Coronary artery (tissue), 2 donors: Measurements from ENCODE around the gene CLTCL1.

Experiments used
- DNase-seq: peaks from one replicate; pipeline ENCODE4 v3.0.0-alpha.2; 2017; ENCODE audit warnings: low spot score
- H3K27ac ChIP-seq, 2 donors: fragments of 200-600 bp; sonication (generic); one replicate each; pipeline ENCODE4 v1.5.1; 2016 to 2019
- H3K4me3 ChIP-seq: fragments of 200-600 bp; sonication (generic); 2 replicates; pipeline ENCODE4 v1.5.1; 2016; ENCODE audit warnings: mild to moderate bottlenecking, moderate library complexity
- TF ChIP-seq, protein P1 (sequence below): fragments of 200-600 bp; sonication (generic); IDR thresholded peaks from one replicate; pipeline ENCODE4 v1.5.1; 2019; ENCODE audit warnings: antibody characterized with exemption

Gene CLTCL1

DNA sequence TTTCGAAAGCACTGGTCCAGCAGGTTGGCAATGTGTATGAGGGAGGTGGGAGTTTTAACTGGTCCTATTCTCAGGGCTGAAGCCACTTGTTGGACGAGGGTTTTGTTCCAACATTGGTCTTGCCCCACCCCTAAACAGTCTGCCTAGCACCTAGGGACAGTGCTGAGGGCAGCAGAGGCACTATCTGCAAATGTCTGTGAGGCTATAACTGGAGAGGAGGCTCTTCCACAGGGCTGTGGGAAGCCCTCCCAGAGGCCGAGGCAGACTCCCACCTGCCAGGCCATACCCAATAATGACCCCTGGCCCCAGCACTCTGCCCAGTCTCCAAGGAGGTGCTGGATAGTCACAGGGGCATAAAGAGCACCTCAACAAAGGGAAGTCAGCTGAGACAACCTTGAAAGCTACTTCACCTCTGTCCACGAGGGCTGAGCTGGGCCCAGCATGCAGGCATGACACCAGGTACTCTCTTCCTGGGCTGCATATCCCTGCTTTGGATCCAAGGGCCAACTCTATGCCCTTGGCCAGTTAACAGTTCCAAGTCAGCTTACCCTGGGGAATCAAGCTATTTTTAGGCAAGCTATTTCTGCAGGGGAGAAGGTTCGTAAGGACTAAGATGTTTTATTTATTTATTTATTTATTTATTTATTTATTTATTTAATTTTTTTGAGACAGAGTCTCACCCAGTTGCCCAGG, 72.8 kb downstream of the CLTCL1 start:
- Histone ChIP-seq H3K4me3 (no peak overlapping the region), H3K27ac (no peak overlapping the region)
- DNase-seq = no peak
- TF ChIP-seq, protein P1, sequence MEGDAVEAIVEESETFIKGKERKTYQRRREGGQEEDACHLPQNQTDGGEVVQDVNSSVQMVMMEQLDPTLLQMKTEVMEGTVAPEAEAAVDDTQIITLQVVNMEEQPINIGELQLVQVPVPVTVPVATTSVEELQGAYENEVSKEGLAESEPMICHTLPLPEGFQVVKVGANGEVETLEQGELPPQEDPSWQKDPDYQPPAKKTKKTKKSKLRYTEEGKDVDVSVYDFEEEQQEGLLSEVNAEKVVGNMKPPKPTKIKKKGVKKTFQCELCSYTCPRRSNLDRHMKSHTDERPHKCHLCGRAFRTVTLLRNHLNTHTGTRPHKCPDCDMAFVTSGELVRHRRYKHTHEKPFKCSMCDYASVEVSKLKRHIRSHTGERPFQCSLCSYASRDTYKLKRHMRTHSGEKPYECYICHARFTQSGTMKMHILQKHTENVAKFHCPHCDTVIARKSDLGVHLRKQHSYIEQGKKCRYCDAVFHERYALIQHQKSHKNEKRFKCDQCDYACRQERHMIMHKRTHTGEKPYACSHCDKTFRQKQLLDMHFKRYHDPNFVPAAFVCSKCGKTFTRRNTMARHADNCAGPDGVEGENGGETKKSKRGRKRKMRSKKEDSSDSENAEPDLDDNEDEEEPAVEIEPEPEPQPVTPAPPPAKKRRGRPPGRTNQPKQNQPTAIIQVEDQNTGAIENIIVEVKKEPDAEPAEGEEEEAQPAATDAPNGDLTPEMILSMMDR = no peak

DNA sequence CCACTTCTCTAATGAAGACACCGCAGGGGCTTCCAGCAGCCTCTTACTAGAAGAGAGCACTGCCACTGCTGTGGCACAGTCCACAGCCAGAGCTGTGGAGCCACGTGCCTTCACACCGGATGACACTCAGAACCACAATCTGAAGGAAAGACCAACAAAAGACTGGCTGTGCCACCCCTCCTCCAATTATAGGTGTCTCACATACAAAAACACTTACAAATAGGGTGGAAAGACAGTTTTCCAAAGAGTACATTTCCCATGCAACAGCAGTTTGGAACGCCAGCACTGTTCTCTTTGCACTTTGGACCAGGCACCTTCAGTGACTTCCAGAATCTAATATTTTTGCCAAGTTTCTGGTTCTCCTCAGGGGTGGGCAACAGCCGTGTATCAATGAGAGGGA, 74.9 kb downstream of the CLTCL1 start:
- DNase-seq = no peak
- TF ChIP-seq, protein P1 = no peak
- Histone ChIP-seq H3K27ac (no peak overlapping the region), H3K4me3 (no peak overlapping the region)

DNA sequence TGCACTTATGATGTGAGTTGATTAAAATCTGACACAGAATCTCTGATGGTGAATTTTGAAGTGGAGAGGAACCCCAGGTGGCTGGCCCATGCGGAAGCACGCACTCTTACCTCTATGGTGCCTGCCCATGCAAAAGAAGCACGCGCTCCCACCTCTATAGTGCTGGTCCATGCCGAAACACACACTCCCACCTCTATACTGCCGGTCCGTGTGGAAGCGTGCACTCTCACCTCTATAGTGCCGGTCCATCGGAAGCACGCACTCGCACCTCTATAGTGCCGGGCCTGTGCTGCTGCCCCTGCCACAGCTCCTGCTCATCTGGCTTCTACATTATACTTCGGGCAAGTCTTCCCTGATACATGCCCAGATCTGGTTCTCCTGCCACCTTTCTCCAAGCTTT, 76.2 kb downstream of the CLTCL1 start:
- H3K4me3 ChIP-seq = no peak overlapping the region
- DNase-seq = no peak
- no peak overlapping the region for H3K27ac ChIP-seq
- TF ChIP-seq, protein P1 = no peak

DNA sequence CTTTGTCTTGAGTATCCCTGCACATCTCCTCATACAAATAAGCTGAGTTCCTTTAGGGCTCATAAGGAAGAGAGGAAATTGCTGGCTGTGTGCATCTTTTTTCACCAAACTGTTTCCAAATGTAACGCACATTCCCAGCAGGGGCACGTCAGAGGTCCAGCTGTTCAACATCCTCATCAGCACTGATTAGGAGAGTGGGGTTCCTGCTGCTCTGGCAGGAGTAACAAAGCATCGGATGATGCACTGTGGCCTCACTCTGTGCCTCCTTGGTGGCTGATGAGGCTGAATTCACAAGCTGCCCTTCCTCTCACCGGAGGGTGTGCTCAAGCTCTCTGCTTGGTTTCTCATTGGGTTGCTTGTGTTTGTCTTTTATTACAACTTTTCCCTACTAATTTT, 77.4 kb downstream of the CLTCL1 start:
- no peak for DNase-seq
- TF ChIP-seq, protein P1 = no peak
- H3K27ac ChIP-seq = no peak overlapping the region
- H3K4me3 ChIP-seq = no peak overlapping the region

DNA sequence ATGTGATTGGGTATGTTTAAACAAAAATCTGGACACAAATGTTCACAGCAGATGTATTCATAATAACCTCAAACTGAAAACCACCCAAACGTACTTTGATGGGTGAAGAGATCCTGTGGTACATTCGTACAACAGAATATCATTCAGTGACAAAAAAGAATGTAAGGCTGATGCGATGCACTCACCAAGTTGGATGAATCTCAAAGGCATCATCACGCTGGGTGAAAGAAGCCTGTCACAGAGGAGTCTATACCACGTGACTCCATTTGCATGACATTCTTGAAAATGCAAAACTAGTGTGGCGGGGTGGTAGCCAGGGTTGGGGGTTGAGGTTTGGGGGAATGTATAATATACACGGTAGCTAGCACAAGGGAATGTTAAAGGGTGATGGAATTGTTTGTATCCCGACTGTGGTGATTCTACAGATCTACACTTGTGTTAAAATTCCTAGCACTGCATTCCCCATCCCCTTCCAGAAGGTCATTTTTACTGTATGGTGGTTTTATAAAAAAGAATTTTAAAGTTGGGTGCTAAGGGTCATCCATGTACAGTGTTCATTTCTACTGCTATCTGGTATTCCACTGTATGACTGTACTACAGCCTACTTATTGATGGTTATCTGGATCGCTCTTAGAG, 78.0 kb downstream of the CLTCL1 start:
- H3K27ac ChIP-seq = no peak overlapping the region
- TF ChIP-seq, protein P1 = no peak
- H3K4me3 ChIP-seq = no peak overlapping the region
- no peak for DNase-seq

DNA sequence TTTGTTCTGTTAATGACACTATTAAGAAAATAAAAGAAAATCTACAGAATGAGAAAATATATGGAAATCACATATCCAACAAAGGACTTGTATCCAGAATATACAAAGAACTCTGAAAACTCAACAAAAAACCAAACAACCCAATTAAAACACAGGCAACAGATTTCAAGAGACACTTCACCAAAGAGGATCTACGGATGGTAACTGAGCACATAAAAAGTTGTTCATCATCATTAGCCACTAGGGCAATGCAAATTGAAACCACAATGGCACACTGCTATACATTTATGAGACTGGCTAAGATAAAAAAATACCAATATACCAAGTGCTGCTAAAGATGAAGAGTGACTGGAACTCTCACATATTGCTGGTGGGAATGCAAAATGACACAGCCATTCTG, 78.5 kb downstream of the CLTCL1 start:
- H3K4me3 ChIP-seq = no peak overlapping the region
- TF ChIP-seq, protein P1 = no peak
- no peak overlapping the region for H3K27ac ChIP-seq
- no peak for DNase-seq

DNA sequence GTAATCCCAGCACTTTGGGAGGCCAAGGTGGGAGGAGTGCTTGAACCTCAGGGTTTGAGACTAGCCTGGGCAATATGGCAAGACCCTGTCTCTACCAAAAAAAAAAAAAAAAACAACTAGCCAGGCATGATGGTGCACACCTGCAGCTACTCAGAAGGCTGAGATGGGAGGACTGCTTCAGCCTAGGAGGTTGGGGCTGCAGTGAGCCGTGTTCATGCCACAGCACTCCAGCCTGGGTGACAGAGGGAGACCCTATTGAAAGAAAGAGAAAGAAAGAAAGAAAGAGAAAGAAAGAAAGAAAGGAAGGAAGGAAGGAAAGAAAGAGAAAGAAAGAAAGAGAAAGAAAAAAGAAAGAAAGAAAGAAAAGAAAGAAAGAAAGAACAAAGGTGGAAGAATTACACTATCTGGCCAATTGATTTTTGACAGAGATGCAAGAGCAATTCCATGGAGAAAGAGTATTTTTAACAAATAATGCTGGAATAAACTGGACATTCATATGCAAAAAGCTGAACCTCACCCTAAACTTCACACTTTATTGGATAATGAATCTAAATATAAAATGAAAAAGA, 79.1 kb downstream of the CLTCL1 start:
- no peak overlapping the region for H3K27ac ChIP-seq
- TF ChIP-seq, protein P1 = no peak
- no peak for DNase-seq
- no peak overlapping the region for H3K4me3 ChIP-seq
